Measurements from ENCODE around the gene PARD3. TPM values are rescaled to one million over a fixed set of nuclear protein-coding genes. Genes with fewer than 3 reads are reported as not detected.

PARD3 gene
- total RNA-seq, 1 experiment from 2014 or later, result 50.0 TPM

DNA sequence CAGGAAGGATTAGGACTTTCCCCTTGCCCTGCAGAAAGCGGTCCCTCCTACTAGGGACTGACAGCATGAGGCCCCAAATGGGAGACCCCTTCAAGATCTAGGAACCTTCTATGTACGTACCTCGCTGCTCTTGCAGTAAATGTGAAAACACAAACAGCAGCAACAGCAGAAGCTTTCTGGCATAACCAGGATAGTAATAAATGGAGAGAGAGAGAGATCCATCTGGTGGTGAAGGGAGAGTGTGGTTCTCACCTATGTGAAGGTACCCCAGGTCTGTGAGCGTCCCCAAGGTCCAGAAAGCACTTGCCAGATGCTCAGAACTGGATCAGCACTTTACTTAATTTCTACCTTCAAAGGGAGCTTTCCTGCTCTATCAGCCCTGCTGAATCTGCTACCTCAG, 592.7 kb downstream of the PARD3 start:
- no peak for DNase-seq
- H3K9me3 ChIP-seq, result 0 out of 2 replicates have a peak, but pooled peaks cover 2% of the 10 kb centered on the region
- no peaks in the 10 kb centered on the region for H3K36me3 ChIP-seq
- no peaks in the 10 kb centered on the region for H3K27me3 ChIP-seq
- H3K4me3 ChIP-seq, result no peak overlapping the region

DNA sequence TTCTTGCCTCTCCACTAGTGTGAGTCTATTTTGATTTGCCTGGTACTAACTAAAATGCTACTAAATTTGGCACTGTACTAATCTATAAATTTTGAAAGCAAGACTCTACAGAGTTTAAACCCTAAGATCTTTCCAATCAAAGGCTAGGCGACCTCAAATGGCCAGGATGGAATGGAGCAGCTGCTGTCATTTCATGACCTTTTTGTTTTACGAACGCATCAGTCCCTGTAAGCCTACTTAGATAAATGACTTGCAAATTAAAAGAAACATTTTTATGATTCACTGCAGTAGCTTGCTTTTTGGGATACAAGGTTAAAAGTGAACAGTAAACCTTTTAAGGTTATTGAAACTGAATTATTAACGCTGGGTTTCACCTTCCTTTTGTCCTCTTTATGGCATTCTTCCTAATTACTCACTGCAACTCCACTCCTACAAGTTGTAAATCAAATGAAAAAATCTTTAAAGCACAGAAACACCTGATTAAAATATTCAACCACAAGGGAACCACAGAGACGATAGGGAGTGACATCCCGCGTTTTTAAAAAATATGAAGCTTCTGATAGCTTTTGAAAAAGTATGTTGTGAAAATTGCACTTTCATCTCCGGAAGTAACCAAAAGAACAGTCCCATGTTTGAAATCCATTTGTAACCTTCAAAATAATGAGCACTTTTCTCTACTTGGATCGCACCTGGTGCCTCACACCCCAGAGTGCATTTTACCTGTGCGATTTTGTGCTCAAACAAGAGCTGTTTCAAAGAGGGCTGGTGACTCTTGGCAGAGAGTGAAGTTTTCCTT, 595.1 kb downstream of the PARD3 start:
- no peaks in the 10 kb centered on the region for H3K9me3 ChIP-seq
- H3K4me3 ChIP-seq, result no peak overlapping the region
- no peak for DNase-seq
- H3K36me3 ChIP-seq, result no peaks in the 10 kb centered on the region
- H3K27me3 ChIP-seq, result no peaks in the 10 kb centered on the region

DNA sequence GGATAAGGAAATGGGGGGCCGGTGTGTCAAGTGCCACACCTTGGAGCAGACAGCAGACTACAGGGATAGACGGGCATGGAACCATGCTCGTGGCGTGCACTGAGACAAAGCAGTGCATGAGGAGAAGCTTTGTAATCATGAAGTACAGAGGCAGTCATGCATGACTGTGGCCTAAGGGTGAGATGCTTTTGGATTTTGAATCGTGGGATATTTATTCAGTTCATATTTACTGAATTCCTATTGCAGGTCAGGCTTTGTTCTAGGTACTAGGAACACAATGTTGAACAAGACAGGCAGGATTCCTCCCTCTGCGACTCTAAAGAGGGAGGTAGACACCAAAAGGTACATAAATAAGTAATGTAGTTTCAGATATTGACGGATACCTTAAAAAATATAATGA, 597.6 kb downstream of the PARD3 start:
- no peaks in the 10 kb centered on the region for H3K27me3 ChIP-seq
- DNase-seq, result no peak
- H3K36me3 ChIP-seq, result no peaks in the 10 kb centered on the region

DNA sequence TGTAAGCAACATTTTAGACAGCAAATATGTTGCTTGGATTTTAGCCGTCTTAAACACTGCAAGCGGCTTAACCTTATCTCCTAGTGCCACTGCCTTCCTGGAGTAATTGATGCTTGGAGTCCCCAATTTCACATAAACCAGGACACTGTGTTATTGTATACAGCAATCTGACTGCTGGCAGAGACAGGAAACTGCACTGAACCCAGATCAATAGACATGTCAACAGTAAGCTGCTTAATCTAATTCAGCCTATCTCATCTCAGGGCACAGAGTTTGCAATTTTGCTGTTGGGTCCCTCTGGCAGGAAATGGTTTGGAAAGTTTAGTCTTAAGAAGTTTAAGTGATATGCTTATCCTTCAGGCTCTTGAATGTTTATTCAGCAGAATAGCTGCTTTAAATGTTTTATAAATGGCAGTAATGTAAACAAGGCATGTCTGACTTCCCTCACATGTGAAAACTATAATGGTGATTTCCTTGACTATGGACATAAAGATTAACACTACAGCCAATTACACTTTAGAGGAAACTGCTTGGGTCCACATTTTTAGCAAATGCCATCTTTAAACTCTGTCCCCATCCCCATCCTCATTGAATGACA, 598.6 kb downstream of the PARD3 start:
- Histone ChIP-seq H3K36me3 (no peaks in the 10 kb centered on the region), H3K9me3 (no peaks in the 10 kb centered on the region), H3K27me3 (no peaks in the 10 kb centered on the region), H3K4me3 (no peak overlapping the region)
- DNase-seq, result no peak

More for the DNA sequence above, 597.6 kb downstream of the PARD3 start:
- no peak overlapping the region for H3K4me3 ChIP-seq
- no peaks in the 10 kb centered on the region for H3K9me3 ChIP-seq

DNA sequence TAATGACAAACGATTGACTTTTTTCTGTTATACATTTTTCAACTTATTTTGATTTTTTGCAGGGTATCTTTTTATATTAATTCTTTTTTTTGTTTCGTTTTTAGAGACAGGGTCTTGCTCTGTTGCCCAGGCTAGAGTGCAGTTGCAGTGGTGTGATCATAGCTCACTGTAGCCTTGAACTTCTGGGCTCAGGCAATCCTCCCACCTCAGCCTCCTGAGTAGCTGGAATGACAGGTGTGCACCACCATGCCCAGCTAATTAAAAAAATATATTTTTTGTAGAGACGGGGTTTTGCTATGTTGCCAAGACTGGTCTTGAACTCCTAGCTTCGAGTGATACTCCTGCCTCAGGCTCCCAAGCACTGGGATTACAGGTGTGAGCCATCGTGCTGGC, 601.3 kb downstream of the PARD3 start:
- no peak for DNase-seq
- Histone ChIP-seq H3K9me3 (no peaks in the 10 kb centered on the region), H3K4me3 (no peak overlapping the region), H3K27me3 (no peaks in the 10 kb centered on the region), H3K36me3 (no peaks in the 10 kb centered on the region)

DNA sequence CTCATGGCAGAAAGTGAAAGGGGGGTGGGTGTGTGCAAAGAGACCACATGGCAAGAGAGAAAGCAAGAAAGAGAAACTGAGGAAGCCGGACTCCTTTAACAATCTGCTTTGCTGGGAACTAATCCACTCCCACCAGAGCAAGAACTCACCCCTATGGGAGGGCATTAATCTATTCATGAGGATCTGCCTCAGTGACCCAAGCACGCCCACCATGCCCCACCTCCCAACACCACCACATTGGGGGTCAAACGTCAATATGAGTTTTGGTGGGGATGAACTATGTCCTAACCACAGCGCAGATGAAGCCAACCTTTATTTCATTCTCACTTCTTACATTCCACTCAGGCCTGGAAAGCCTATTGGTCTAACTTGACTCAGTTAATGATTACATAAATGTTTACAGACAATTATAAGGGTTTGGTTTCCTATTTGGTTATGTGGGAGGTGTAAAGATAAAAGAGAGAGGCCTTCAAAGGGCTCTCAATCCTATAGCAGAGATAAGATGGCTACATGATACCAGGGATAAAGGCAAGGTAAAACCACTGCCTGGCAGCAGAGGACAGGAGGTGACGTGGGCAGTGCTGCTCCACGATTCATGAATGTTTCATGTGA, 601.8 kb downstream of the PARD3 start:
- Histone ChIP-seq H3K36me3 (no peaks in the 10 kb centered on the region), H3K4me3 (no peak overlapping the region), H3K9me3 (no peaks in the 10 kb centered on the region), H3K27me3 (no peaks in the 10 kb centered on the region)
- no peak for DNase-seq

DNA sequence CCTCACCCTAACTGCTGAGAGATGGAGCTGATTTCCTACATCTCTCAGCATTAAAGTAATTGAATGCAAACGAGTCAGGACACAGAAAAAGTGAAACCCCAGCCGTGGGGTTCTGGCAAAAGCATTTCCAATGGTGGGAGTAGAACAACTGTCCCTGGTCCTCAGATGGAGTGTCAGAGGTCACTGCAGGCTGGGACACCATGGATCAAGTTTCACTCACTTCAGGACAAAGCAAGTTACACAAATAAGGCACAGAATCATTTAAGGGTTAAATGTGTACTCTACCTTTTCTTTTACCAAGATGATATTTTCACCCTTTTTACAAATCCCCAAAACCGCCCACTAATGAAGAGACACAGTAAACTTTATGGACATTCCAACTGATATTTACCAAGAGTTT, 607.8 kb downstream of the PARD3 start:
- no peaks in the 10 kb centered on the region for H3K36me3 ChIP-seq
- no peak for DNase-seq
- no peaks in the 10 kb centered on the region for H3K27me3 ChIP-seq
- H3K9me3 ChIP-seq, result no peaks in the 10 kb centered on the region
- no peak overlapping the region for H3K4me3 ChIP-seq

DNA sequence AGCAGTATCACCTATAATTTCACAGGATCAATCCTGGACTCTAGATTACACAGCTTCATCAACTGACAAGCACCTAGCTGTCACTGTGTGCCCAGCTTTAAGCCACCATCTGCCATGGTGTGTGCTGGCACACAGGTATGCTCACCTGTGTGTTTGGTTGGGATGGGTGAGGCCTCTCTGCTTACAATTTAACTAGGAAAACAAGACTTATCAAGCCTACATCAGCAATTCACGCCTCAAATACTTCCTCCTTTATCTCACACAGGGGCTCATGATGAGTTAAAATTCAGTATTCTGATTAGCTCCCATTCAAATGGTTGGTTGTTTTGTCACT, 608.2 kb downstream of the PARD3 start:
- no peak for DNase-seq
- Histone ChIP-seq H3K27me3 (no peaks in the 10 kb centered on the region), H3K36me3 (no peaks in the 10 kb centered on the region), H3K9me3 (no peaks in the 10 kb centered on the region), H3K4me3 (no peak overlapping the region)

DNA sequence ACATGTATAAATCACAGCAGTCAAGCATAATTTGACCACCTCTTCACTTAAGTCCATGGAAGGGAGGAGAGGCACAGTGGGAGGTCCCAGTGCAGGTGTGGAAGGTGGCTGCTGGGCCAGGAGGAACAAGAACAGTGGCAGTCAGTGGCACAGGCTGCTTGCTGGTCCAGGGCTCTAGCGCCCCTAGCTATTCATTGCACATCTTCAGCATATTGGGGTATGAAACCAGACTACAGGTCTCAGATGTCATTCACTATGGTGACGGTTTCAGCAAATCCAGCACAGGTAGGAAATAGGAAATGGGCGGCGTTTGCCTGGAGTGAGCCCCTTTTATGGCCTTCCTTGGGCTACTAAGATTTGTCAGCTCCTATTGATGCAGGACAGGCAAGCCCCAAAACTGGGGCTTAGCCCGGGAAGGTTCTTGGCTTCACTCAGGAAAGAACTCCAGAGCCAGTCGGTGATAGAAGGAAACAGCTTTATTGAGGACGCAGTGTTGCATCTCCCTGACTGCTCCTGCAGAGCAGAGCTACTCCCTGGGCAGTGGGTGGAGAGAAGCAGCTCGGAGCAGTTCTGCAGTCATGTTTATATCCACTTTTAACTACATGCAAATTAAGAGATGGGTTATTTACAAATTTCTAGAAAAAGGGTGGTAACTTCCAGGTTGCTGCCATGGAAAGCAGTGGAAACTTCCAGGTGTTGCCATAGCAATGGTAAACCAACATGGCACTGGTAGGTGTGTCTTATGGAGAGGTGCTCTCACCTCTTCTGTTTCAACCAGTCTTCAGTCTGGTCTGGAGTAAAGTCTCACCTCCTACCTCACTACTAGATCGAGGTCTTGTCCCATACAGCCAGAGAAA, 608.8 kb downstream of the PARD3 start:
- Histone ChIP-seq H3K9me3 (no peaks in the 10 kb centered on the region), H3K4me3 (no peak overlapping the region), H3K27me3 (no peaks in the 10 kb centered on the region), H3K36me3 (no peaks in the 10 kb centered on the region)
- DNase-seq, result no peak

DNA sequence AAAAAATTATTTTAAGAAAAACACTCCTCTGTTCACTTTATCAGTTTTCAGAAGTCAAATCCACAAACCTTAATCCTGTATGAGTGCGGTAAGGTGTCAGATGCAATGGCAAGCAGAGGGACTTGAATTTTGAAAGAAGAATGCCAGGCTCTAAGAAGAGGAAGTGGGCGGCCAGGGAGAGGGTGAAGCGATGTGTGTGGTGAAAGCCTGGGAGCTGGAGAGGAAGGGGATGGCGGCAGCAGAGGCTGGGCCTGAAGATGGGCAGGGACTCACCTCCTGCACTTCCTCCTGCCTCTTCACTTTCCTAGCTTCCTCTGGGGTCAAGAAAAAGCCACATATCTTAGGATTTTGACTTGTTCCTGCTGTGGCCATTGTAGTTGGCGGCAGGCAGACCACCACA, 609.6 kb downstream of the PARD3 start:
- Histone ChIP-seq H3K9me3 (no peaks in the 10 kb centered on the region), H3K4me3 (no peak overlapping the region), H3K36me3 (no peaks in the 10 kb centered on the region), H3K27me3 (no peaks in the 10 kb centered on the region)
- no peak for DNase-seq

DNA sequence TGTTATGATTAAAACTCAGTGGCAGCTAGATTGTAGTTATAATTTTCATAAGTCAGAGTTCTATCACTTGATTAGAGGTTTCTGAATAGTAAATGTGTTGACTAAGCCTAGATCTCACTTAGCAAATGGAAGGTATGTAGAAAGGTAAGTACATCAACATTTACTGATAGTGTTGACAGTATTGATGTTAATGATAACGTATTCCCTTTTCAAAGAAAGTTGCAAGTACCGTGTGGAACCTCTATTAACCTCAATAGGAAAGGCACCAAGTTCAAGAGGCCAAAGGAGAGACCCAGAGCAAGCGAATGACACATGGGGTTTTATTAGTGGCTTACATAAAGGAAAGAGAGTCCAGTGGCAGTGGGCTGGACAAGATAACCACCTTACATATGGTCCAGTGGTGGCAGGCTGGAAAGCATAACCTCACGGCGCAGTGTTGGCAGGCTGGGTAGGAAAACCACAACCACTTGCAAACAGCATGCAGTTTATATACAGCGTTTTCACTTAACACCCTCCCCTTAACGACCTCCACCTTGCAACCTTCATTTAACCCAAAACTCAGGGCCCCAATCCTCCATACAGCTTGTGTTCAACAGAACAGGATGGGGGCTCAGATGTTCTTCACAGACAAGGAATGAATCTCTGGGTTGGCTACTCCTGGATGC, 611.0 kb downstream of the PARD3 start:
- no peaks in the 10 kb centered on the region for H3K36me3 ChIP-seq
- H3K27me3 ChIP-seq, result no peaks in the 10 kb centered on the region
- DNase-seq, result no peak
- no peak overlapping the region for H3K4me3 ChIP-seq
- H3K9me3 ChIP-seq, result no peaks in the 10 kb centered on the region

DNA sequence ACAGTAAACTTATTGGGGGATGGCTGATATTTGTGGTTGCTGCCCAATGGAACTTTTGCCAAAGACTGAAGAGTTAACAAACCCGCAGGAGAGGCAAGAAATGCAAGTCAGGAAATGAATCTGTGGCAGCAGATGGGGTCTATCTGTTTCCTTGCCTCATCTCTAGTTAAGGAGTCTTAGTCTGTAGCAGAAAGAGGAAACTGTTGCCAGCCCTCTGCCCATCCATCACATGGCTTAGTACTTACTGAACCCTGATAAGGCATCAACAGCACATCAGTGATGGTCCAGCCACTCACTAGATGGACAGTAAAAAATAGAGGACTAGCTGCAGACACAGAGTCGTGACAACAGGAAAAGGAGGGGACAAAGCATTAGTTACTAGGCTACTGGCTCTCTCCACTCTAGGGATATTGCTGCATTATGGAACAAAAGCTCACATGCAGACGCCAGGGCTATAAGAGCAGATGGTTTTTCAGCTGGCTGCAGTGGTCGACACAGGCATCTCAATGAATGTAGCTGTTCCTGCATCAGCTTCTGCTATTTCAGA, 614.7 kb downstream of the PARD3 start:
- H3K9me3 ChIP-seq, result no peaks in the 10 kb centered on the region
- DNase-seq, result no peak
- no peaks in the 10 kb centered on the region for H3K27me3 ChIP-seq
- H3K4me3 ChIP-seq, result no peak overlapping the region
- no peaks in the 10 kb centered on the region for H3K36me3 ChIP-seq

DNA sequence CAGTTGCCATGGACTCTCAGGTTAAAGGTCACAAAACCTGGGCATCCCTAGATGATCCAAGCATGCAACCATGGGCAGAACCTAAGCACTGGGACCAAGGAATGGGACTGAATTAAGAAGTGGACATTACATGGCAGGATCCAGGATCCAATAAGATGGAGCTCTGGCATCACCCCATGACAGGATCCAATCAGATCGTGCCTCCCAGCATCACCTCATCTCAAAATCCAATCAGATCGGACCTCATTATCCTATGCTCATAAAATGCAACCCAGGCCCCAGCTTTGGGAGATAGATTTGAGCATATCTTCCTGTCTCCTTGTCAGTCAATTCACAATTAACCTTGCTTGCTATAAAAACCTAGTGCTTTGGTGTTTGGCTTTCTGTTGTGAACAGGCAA, 616.1 kb downstream of the PARD3 start:
- no peaks in the 10 kb centered on the region for H3K27me3 ChIP-seq
- DNase-seq, result no peak
- H3K4me3 ChIP-seq, result no peak overlapping the region
- no peaks in the 10 kb centered on the region for H3K36me3 ChIP-seq
- no peaks in the 10 kb centered on the region for H3K9me3 ChIP-seq

DNA sequence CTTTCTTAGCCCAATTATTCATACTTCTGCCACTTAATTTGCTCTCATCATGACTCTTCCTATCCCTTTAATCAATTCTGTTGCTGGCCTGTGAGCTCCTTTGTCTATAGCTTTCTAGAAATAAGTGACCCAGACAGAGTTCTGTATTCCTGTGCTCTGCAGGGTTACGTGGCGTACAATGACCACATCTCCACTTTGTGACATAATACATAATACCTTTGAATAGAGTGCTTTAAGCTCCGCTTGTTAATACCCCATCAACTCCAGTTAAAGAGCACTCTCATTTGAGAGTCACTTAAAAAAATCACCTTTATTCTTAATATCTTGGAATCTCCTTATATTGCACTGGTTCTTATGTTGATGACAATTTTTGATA, 619.0 kb downstream of the PARD3 start:
- Histone ChIP-seq H3K4me3 (no peak overlapping the region), H3K27me3 (no peaks in the 10 kb centered on the region), H3K9me3 (no peaks in the 10 kb centered on the region), H3K36me3 (no peaks in the 10 kb centered on the region)
- DNase-seq, result no peak

DNA sequence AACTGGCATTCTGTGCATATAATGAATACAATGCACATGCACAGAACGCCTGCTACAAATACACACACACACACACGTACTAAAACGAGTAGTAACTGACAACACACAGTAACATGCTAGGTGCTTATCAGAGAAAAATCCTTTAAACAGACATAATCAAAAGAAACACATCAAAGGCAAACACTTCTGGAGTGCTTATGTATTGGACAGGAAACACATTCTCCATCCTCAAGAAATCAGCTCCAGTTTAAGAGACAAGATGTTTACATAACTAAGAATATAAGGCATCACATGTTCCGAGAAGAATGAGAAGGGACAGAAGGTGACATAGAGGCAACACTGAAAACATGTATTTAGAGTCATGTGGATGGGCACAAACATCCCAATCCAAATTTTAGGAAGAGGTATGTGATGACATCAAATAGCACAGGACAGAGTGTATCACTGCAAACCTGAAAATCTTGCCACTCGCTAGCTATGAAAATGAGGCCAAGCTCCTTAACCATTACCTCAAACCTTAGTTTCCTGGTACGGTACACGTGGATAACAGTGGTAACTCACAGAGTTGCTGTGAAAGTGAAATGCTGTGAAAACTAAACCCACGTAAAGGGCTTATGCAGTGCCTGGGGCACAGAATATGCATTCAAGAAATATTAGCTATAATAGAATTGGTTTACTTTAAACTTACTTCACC, 619.6 kb downstream of the PARD3 start:
- H3K9me3 ChIP-seq, result no peaks in the 10 kb centered on the region
- no peaks in the 10 kb centered on the region for H3K27me3 ChIP-seq
- DNase-seq, result no peak
- no peak overlapping the region for H3K4me3 ChIP-seq
- H3K36me3 ChIP-seq, result no peaks in the 10 kb centered on the region

All from MG63 (cell line).